G401.6 (cell line): ENCODE measurements around the gene BAIAP2.
"Not testable (repeated sequence)": the region's sequence is repeated elsewhere in the genome, so short reads cannot be mapped to it uniquely, and the experiment has no call there.

Experiments used
- FAIRE-seq: peaks from 2 replicates; lab custom pipeline; 2012; peaks lifted over from hg19 to GRCh38; lab: Jason Lieb, UNC

The BAIAP2 gene

GRCh38 chr17:81021531-81022343, 13.2 kb upstream of the BAIAP2 start:
- FAIRE-seq: no peak

DNA sequence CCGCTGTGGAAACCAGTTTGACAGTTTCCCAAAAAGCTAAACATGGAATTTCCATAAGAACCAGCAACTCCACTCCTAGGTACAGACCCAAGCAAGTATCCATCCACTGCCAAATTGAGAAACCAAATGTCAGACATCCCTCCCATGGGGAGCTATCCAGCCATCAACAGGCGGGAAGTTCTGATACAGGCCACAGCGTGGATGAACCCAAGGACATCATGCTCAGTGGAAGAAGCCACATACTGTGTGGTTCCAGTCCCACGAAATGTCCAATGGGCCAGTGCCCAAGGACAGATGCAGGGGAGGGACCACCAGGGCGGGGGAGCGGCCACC, 12.6 kb upstream of the BAIAP2 start:
- no peak for FAIRE-seq

DNA sequence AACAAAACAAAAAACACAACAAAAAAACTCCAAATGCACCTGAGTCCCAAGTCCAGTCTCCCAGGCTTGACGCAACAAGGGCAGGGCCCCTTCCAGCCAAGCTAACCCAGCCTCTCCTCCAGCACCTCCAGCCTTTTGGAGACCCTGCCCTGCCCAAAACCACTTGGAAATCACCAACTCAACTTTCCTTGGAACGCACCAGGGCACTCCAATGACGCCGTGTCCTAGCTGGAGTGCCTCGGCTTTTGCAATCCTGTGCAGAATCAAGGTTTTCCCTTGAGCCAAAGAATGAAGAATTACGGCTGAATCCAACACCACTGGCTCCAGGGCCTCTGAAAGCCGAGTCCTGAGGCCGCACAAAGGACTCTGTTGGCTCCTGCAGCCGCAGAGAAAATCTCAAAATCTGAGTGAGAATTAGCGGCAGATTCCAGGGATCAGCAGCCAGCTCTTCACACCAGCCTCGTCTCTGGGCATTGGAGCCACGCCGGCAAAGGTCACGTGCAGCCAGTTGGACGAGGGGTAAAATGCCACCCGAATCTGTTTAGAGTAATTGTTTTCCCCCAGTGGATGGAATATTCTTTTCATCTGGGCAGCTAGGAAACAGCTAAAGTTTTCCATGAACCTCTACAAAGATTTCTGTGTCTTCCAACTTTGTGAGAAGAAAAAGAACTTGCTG, 9.7 kb upstream of the BAIAP2 start:
- FAIRE-seq: no peak

- FAIRE-seq: no peak
Measured at GRCh38 chr17:81025741-81026129, 9.2 kb upstream of the BAIAP2 start.

- no peak for FAIRE-seq
Measured at GRCh38 chr17:81026266-81027036, 8.5 kb upstream of the BAIAP2 start.

- FAIRE-seq: no peak
Measured at GRCh38 chr17:81027038-81027437, 7.9 kb upstream of the BAIAP2 start.

DNA sequence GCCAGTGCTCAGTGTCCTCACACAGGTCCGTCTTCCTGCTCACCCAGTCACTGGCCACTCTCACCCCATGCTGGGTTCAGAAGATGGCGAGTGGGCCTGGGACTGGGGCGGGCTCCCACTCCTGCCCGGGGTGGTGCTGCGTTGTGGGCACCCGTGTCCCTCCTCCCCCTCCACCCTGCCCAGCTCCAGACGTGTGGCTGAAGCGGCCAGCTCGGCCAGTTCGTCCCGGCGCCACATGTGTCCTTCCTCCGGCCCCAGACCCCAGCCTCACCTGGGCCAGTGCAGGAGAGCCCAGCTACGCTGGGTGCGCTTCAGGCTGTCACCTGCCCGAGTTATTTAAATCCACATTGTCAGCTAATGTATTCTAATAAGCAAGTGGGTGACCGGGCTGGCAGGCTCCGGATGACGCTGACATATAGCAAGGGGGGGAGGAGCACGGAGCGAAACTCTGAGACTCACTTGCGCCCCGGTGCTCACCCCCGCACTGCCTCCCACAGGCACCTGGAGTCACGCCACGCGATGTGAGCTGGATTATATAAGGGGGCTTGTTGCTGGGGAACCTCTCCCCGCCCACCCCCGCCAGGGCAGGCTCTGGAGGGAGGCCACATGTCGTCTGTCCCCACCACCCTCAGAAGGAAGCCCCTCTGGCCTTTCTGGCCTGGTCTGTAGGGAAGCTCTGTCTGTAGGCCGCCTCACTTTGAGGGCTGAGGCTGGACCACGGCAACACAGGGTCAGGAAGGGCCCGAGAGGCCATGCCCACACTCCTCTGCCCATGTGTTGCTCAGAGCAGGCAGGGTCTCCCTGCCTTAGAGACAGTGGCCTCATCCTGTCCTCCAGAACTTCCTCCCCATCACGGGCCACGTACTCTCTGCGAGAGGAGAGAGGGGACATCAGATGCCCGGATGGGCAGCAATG, 7.1 kb upstream of the BAIAP2 start:
- no peak for FAIRE-seq

- no peak for FAIRE-seq
Measured at GRCh38 chr17:81028506-81028858, 6.5 kb upstream of the BAIAP2 start.

- no peak for FAIRE-seq
Measured at GRCh38 chr17:81029859-81030258, 5.1 kb upstream of the BAIAP2 start.

DNA sequence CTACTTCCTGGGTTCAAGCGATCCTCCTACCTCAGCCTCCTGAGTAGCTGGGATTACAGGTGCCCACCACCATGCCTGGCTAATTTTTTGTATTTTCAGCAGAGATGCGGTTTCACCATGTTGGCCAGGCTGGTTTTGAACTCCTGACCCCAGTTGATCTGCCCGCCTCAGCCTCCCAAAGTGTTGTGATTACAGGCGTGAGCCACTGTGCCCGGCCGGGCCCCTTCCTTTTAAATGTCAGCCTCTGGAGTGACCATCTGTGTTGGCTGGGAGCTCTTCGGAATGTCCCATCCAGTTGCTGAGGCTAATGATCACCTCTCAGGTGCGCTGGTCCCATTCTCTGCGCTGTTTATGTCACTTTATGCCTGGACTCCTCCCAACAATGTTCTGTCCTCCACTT, 4.6 kb upstream of the BAIAP2 start:
- not testable (repeated sequence) for FAIRE-seq

- no peak for FAIRE-seq
Measured at GRCh38 chr17:81030741-81031565, 4.0 kb upstream of the BAIAP2 start.

DNA sequence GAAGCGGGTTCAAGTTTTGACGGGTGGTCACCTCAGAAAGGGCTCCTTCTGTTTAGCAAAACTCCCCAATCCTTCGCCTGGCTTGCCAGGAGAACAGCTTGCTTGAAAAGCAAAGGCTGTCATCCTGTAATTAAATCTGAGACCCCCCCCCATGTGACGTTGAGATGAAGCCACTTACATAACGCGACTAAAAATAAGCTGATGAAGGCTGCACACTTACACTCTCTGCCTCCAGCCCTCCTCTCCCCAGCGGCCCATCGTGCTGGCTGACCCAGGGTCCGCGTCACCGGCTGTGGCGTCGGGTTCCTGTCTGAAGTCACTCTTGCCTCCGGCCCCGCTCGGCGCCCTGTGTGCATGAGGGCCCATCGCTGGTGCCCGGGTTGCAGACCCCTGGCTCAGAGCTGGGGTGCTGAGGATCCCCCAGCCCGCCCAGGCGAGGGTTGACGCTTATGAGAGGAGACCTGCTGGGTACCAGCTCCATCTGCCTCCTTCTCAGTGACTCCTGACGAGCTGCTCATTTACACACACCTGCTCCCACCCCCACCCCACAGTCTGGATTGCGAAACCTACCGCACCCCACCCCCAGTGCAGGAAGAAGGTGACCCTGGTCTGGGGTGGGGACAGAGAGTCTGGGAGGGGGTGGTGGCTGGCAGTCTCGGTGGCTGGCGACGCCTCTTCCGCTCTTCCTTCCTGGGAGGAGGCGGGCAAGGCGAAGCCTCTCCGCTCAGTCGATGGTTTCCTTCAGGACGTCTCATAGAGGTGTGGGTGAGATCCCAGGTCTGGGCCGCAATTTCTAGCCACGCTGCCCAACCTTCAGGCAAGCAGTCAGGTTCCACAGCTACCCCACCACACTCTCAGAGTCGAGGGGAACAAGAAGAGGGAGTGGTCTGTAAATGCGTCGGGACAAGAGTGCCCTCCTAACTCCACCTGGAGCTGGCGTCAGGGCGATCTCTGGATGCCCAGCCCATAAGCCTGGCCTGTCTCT, 3.1 kb upstream of the BAIAP2 start:
- no peak for FAIRE-seq

DNA sequence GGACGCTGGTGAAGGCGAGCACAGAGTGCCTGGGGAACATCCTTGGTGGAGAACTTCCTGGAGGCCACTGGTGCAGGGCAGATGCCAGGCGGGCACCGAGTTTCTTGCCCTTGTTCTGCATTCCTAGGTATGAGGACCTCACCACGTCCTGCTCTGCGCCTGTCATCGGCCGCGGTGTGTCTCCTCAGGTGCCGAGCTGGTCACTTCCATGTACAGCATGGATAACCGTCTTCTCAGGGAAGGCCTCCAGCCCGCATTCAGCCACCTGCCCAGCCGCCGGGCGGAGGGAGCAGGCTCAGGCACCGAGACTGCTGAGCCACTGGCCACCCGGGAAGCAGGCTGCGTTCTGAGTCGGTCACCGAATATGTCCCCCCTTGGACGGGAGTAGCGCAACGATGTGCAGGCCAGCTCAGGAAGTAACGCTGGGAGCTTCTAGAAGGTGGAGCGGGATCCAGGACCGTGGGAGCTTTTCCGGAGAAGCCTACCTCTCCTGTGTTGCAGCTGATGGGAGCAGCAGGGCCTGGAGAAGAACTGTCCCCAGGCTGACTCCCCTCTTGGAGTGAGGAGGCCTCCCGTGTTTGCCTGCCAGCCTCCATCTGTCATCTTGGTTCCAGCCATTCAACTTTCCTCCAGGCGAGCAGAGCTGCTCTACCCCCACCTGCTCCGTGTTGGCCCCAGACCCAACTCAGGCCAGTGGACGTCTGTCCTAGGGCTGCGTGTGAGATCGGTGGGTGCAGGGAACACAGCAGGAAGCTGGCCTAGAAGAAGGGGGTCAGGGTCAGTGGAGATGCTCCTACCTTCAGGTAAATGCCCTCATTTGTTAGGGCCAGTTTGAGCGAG, 2.1 kb upstream of the BAIAP2 start:
- FAIRE-seq: no peak

- no peak for FAIRE-seq
Measured at GRCh38 chr17:81033535-81034167, 1.3 kb upstream of the BAIAP2 start.

GRCh38 chr17:81034168-81034777, 678 bp upstream of the BAIAP2 start:
- no peak for FAIRE-seq

DNA sequence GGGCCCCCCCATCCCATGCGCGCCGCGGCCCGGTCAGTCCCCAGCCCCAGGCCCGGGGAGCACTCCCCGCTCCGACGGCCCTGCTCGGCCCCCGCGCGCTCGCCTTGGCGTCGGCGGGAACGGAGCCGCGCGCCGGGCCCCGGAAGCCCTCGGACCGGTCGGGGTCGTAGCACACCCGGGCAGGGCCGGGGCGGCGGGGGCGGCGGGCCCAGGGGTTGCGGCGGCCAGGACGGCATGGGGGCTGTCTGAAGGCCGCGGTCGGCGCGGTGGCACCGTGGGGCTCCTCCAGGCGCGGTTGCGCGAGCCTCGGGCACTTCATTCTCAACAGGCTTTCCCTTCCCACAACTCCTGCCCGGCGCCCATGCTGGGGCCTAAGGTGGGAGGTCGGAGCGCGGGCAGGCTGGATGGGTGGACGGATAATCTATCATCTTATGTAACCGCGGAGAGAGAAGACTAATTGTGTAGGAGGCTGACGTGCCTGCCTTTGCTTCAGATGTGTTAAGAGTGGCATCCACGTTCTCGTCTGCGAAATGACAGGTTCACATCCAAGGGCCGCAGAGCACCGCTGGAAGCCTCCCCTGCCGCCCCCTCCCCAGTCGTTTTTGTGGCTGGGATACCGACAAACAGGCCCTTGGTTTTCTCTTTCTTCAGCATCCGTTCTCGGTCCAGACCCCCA, 708 bp downstream of the BAIAP2 start:
- no peak for FAIRE-seq

GRCh38 chr17:81036197-81036941, 1.4 kb downstream of the BAIAP2 start:
- no peak for FAIRE-seq
